Retinal pigment epithelial cell (primary cell): ENCODE results near the gene PGA3.
A peak's percentile ranks its signal among the peaks of the same experiment; 100 is the strongest.

Source experiments
- DNase-seq: peaks from one replicate; pipeline ENCODE4 v3.0.0-alpha.2; 2010; ENCODE audit warnings: low read depth
- H3K4me3 ChIP-seq: 2 replicates; pipeline ENCODE4 v1.5.1; 2011; ENCODE audit warnings: mild to moderate bottlenecking, low read length, control low read depth, moderate library complexity
- CTCF ChIP-seq: conservative IDR thresholded peaks from 2 replicates; pipeline ENCODE4 v1.5.1; 2011; ENCODE audit warnings: low read depth, low read length, control low read depth, inconsistent platforms

Gene PGA3

GRCh38 chr11:61187505-61188130, 15.7 kb upstream of the PGA3 start:
- TF ChIP-seq CTCF, result peak; percentile 98
- DNase-seq, result peak; percentile 32
- H3K4me3 ChIP-seq, result no peak overlapping the region

- H3K4me3 ChIP-seq, result no peak overlapping the region
- DNase-seq, result no peak
- no peak for TF ChIP-seq CTCF
These were observed 13.4 kb upstream of the PGA3 start for GRCh38 chr11:61189933-61190332.

- no peak for TF ChIP-seq CTCF
- H3K4me3 ChIP-seq, result no peak overlapping the region
- no peak for DNase-seq
These were observed 9.7 kb upstream of the PGA3 start for GRCh38 chr11:61193596-61193995.

- no peak for TF ChIP-seq CTCF
- H3K4me3 ChIP-seq, result no peak overlapping the region
- DNase-seq, result no peak
These were observed 9.1 kb upstream of the PGA3 start for GRCh38 chr11:61194169-61194671.

GRCh38 chr11:61194981-61195695, 8.2 kb upstream of the PGA3 start:
- no peak for TF ChIP-seq CTCF
- DNase-seq, result no peak

GRCh38 chr11:61195719-61196118, 7.6 kb upstream of the PGA3 start:
- H3K4me3 ChIP-seq, result no peak overlapping the region
- no peak for TF ChIP-seq CTCF
- DNase-seq, result no peak

More at GRCh38 chr11:61194981-61195695, 8.2 kb upstream of the PGA3 start:
- H3K4me3 ChIP-seq, result no peak overlapping the region

- H3K4me3 ChIP-seq, result no peak overlapping the region
- TF ChIP-seq CTCF, result no peak
These were observed 5.0 kb upstream of the PGA3 start for GRCh38 chr11:61198361-61198760.

More at GRCh38 chr11:61198361-61198760, 5.0 kb upstream of the PGA3 start:
- no peak for DNase-seq
